ENCODE data around the gene OGDH. TPM values are rescaled to one million over a fixed set of nuclear protein-coding genes. Genes with fewer than 3 reads are reported as not detected.

The OGDH gene
- total and polyA plus RNA-seq, 4 donors = 10.8 to 71.2 (median 41.2) TPM

- Histone ChIP-seq H3K9me3 (ENCODE audit: control insufficient read depth in 4 of 4, low read length in 3 of 4) (no peaks in the 10 kb centered on the region), H3K9ac (ENCODE audit: low read depth in 1 of 2, low read length in 2 of 2) (peak overlapping the region in 1 of 2 donors; percentile 7), H3K36me3 (ENCODE audit: control insufficient read depth in 4 of 4, insufficient read depth in 3 of 4, low read depth in 1 of 4, low read length in 3 of 4) (no peaks in the 10 kb centered on the region), H3K27ac (ENCODE audit: low read depth in 1 of 2, low read length in 2 of 2) (peak overlapping the region in 1 of 2 donors; percentile 44), H3K27me3 (ENCODE audit: control insufficient read depth in 4 of 4, insufficient read depth in 4 of 4, low read length in 3 of 4) (no peaks in the 10 kb centered on the region), H3K4me1 (ENCODE audit: control insufficient read depth in 4 of 4, insufficient read depth in 4 of 4, low read length in 3 of 4) (peaks cover 15 to 34% (median 25%) of the 10 kb centered on the region in 4 donors), H3K4me3 (ENCODE audit: low read depth in 1 of 3, low read length in 3 of 3) (no peak overlapping the region)
- WGBS = 94% methylated on average over 3 of the region's 3 CpGs
- no peak for DNase-seq (ENCODE audit: low spot score)
- TF ChIP-seq HNF4G (IDR thresholded peaks at IDR 0.05) (no peak), FOXA1 (IDR thresholded peaks at IDR 0.05) (no peak), CTCF (IDR thresholded peaks at IDR 0.05; ENCODE audit: low read depth, low read length, missing input control) (no peak), JUND (IDR thresholded peaks at IDR 0.05) (no peak), FOXA2 (IDR thresholded peaks at IDR 0.05) (no peak), ZBTB33 (IDR thresholded peaks at IDR 0.05) (no peak), RXRA (IDR thresholded peaks at IDR 0.05) (no peak), SP1 (IDR thresholded peaks at IDR 0.05) (no peak), GABPA (IDR thresholded peaks at IDR 0.05 in 1 of 2, conservative IDR thresholded peaks at IDR 0.05 in 1 of 2) (no peak), ATF3 (IDR thresholded peaks at IDR 0.05) (no peak), EGR1 (IDR thresholded peaks at IDR 0.05; ENCODE audit: low read depth in 2 of 2) (no peak), TAF1 (conservative IDR thresholded peaks at IDR 0.05) (no peak), NR2F2 (IDR thresholded peaks at IDR 0.05) (no peak), MAX (IDR thresholded peaks at IDR 0.05) (no peak), RAD21 (IDR thresholded peaks at IDR 0.05) (no peak), REST (IDR thresholded peaks at IDR 0.05) (no peak), YY1 (IDR thresholded peaks at IDR 0.05) (no peak), HNF4A (conservative IDR thresholded peaks at IDR 0.05) (no peak)
Observed at GRCh38 chr7:44750424-44750823, 144.0 kb downstream of the OGDH start.
